GM13977 (cell line): Measurements from ENCODE around the gene CYP24A1.

Experiments
- DNase-seq: peaks from one replicate; pipeline ENCODE4 v3.0.0; 2012; ENCODE audit warnings: low spot score
- CTCF ChIP-seq: IDR thresholded peaks from 2 replicates; pipeline ENCODE4 v1.5.1; 2012; ENCODE audit warnings: mild to moderate bottlenecking, control low read depth; ENCODE audit not compliant: insufficient read depth; ENCODE audit errors: extremely low read depth, missing control alignments
- in situ Hi-C: fragments of 300-500 bp; cut with MboI; formaldehyde crosslinking; loops from one replicate; pipeline ENCODE4 v1.12.0; 2022; ENCODE audit warnings: low sequenced_read_pairs, low pct_unique_long_range_greater_than_20kb, mixed read lengths, inconsistent platforms; ENCODE audit not compliant: unreplicated experiment

The CYP24A1 gene

GRCh38 chr20:54158856-54159418 lies 14.8 kb downstream of the CYP24A1 start:
- no peak for TF ChIP-seq CTCF
- in situ Hi-C loops, result no loop called here
- DNase-seq, result no peak

GRCh38 chr20:54158226-54158625 lies 15.6 kb downstream of the CYP24A1 start:
- DNase-seq, result no peak
- TF ChIP-seq CTCF, result no peak
- in situ Hi-C loops, result no loop called here

GRCh38 chr20:54156981-54157835 lies 16.6 kb downstream of the CYP24A1 start:
- no peak for DNase-seq
- no peak for TF ChIP-seq CTCF
- in situ Hi-C loops, result no loop called here

GRCh38 chr20:54156522-54156921 lies 17.3 kb downstream of the CYP24A1 start:
- no peak for DNase-seq
- no peak for TF ChIP-seq CTCF
- in situ Hi-C loops, result no loop called here

GRCh38 chr20:54155736-54156317 lies 18.0 kb downstream of the CYP24A1 start:
- in situ Hi-C loops, result no loop called here
- DNase-seq, result no peak
- TF ChIP-seq CTCF, result no peak

GRCh38 chr20:54154439-54154838 lies 19.3 kb downstream of the CYP24A1 start:
- TF ChIP-seq CTCF, result no peak
- in situ Hi-C loops, result no loop called here
- DNase-seq, result no peak
